Pancreas (tissue), 10 donors: ENCODE measurements around the gene PSMA6. TPM values are rescaled to one million over a fixed set of nuclear protein-coding genes. Genes with fewer than 3 reads are reported as not detected.

ENCODE experiments used
- ATAC-seq, 4 donors: fragments of 200-7000 bp; cut with Tn5 transposase; one replicate each; pipeline versions ENCODE4 v1.8.0 to v1.9.1; 2020; ENCODE audit warnings: mild to moderate bottlenecking in 4 of 4, moderate library complexity in 4 of 4
- DNase-seq, 6 donors: peaks; one replicate each; pipeline ENCODE4 v3.0.0-alpha.2; 2020
- FAIRE-seq: peaks from 2 replicates; lab custom pipeline; 2012; peaks lifted over from hg19 to GRCh38; lab: Jason Lieb, UNC
- H3K27ac ChIP-seq, 4 donors: fragments of 200-600 bp; sonication (generic); 1 replicate in 3 of 4; 2 replicates in 1 of 4; pipeline versions ENCODE4 v1.5.0 to v1.8.0; 2020
- H3K27me3 ChIP-seq, 4 donors: fragments of 200-600 bp; one replicate each; pipeline ENCODE4 v1.8.0; 2021
- H3K36me3 ChIP-seq, 3 donors: fragments of 200-600 bp; sonication (generic) in 1 of 3; one replicate each; pipeline versions ENCODE4 v1.5.0 to v1.8.0; 2020 to 2021
- H3K4me1 ChIP-seq, 3 donors: fragments of 200-600 bp; one replicate each; pipeline ENCODE4 v1.8.0; 2021
- H3K4me3 ChIP-seq, 4 donors: fragments of 200-600 bp; sonication (generic) in 2 of 4; one replicate each; pipeline versions ENCODE4 v1.5.0 to v1.8.0; 2020 to 2021
- H3K9me3 ChIP-seq, 4 donors: fragments of 200-600 bp; one replicate each; pipeline ENCODE4 v1.8.0; 2021
- WGBS, 2 donors: extraction: QIAGEN DNeasy Blood & Tissue Kit; methylation state at CpG; one replicate each; pipeline ENCODE4 v1.1.7; 2013; 5-methylcytosine and 5-hydroxymethylcytosine counted together
- intact Hi-C, 3 donors: fragments of 100-400 bp; cut with DNase I; formaldehyde crosslinking; loops; one replicate each; pipeline versions ENCODE4 v1.11.1 to v1.14.2; 2022
- polyA plus RNA-seq, 2 donors: library from polyadenylated mRNA; stranded (reverse); fragments of 200-250 nt; gene quantifications; one replicate each; pipeline ENCODE4 v1.2.3, GENCODE V29; 2013
- total RNA-seq, 6 donors: library from RNA; stranded (reverse); fragmentation: NEBNext Ultra II Directional in 4 of 6; extraction: Animal tissue kit (Norgen Biotek cat#: 25700) in 4 of 6; gene quantifications; one replicate each; pipeline versions ENCODE4 v1.2.1 to v1.2.4, GENCODE V29; 2021 to 2023
- TF ChIP-seq, protein P1 (sequence below), 4 donors: fragments of 200-600 bp; sonication (generic) in 3 of 4; IDR thresholded peaks; one replicate each; pipeline versions ENCODE4 v1.5.0 to v1.8.0; 2021; ENCODE audit warnings: antibody characterized with exemption in 4 of 4
- donor health status: healthy with polysubstance abuse.
- donor health status: DM: no; HTN: no; CAD: no; lungs with moderate emphysema.
- donor health status: DM: no; HTN: no; CAD: no.
- donor health status: control.
- donor health status: control.
- donor health status: Bipolar disorder and iron deficiency.
- donor health status: DM: yes; HTN: yes; CAD: no.
- donor health status: DM: no; HTN: no; CAD: no.
- donor health status: DM: no; HTN: no; CAD: no.
- donor health status: DM: yes; HTN: yes; CAD: no.

Gene PSMA6
- total and polyA plus RNA-seq, 8 donors = 41.2 to 83.3 (median 58.4) TPM

DNA sequence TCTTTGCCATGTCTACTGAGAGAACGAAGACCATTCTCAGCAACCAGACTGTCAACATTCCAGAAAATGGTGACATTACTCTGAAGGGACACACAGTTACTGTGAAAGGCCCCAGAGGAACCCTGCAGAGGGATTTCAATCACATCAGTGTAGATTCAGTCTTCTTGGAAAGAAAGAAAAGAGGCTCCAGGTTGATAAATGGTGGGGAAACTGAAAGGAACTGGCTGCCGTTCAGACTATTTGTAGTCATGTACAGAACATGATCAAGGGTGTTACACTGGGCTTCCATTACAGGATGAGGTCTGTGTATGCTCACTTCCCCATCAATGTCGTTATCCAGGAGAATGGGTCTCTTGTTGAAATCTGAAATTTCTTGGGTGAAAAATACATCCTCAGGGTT lies 29.7 kb upstream of the PSMA6 start:
- no peak overlapping the region for H3K4me3 ChIP-seq
- 91 to 99% methylated on average over 3 of the region's 3 CpGs for WGBS, 2 donors
- ATAC-seq = no peak
- H3K4me1 ChIP-seq = no peaks in the 10 kb centered on the region
- H3K9me3 ChIP-seq = no peaks in the 10 kb centered on the region
- H3K27ac ChIP-seq = no peak overlapping the region
- FAIRE-seq = no peak
- no peaks in the 10 kb centered on the region for H3K36me3 ChIP-seq
- TF ChIP-seq, protein P1, sequence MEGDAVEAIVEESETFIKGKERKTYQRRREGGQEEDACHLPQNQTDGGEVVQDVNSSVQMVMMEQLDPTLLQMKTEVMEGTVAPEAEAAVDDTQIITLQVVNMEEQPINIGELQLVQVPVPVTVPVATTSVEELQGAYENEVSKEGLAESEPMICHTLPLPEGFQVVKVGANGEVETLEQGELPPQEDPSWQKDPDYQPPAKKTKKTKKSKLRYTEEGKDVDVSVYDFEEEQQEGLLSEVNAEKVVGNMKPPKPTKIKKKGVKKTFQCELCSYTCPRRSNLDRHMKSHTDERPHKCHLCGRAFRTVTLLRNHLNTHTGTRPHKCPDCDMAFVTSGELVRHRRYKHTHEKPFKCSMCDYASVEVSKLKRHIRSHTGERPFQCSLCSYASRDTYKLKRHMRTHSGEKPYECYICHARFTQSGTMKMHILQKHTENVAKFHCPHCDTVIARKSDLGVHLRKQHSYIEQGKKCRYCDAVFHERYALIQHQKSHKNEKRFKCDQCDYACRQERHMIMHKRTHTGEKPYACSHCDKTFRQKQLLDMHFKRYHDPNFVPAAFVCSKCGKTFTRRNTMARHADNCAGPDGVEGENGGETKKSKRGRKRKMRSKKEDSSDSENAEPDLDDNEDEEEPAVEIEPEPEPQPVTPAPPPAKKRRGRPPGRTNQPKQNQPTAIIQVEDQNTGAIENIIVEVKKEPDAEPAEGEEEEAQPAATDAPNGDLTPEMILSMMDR (IDR thresholded peaks at IDR 0.05) = no peak
- intact Hi-C loops = no loop called here
- DNase-seq = no peak
- H3K27me3 ChIP-seq = no peaks in the 10 kb centered on the region

DNA sequence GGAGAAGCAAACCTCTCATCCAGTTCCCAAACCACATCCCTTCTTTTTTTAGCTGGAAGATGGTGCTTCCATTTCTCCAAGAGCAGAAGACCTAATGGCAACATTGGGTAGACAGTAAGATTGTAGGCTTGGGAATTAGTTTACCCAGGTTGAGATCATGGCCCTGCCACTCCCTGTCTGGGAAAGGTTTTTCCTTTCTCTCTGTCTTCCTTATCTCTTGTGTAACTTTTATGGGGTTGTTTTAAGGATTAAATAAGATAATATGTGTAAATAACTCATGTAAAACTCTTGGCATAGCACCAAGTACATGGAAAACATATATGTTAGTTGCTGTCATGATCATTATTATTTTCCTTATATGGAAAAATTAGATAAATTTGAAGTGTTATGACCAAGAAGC lies 23.2 kb upstream of the PSMA6 start:
- no peak for FAIRE-seq
- Histone ChIP-seq H3K4me1 (no peaks in the 10 kb centered on the region), H3K27me3 (no peaks in the 10 kb centered on the region), H3K36me3 (peaks cover 0 to 4% (median 0%) of the 10 kb centered on the region in 3 donors), H3K4me3 (no peak overlapping the region), H3K27ac (no peak overlapping the region), H3K9me3 (no peaks in the 10 kb centered on the region)
- TF ChIP-seq, protein P1 (IDR thresholded peaks at IDR 0.05) = no peak
- intact Hi-C loops = no loop called here
- DNase-seq = no peak
- ATAC-seq = no peak

DNA sequence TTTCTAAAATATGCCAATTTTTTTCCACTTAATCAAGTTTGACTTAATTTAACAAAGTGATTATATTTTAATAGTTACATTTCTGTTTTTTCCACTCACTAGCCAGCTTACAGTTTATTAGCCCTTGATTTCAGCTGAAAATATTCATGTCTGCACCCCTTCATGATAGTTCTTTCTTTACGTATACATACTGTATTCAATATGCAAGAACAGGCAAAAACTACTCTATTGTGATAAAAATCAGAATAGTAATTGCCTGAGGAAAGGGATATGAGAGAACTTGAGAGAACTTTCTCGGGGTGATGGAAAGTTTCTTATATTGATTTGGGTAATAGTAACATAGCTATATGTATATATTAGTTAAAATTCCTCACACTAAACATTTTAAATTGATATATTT lies 17.4 kb upstream of the PSMA6 start:
- DNase-seq = no peak
- no peak overlapping the region for H3K4me3 ChIP-seq
- no peaks in the 10 kb centered on the region for H3K9me3 ChIP-seq
- 75 to 95% methylated on average over 2 of the region's 2 CpGs for WGBS, 2 donors
- H3K27me3 ChIP-seq = no peaks in the 10 kb centered on the region
- no peak overlapping the region for H3K27ac ChIP-seq
- TF ChIP-seq, protein P1 (IDR thresholded peaks at IDR 0.05) = no peak
- FAIRE-seq = no peak
- no peak for ATAC-seq
- peaks cover 0 to 4% (median 0%) of the 10 kb centered on the region in 3 donors for H3K36me3 ChIP-seq
- intact Hi-C loops = no loop called here
- no peaks in the 10 kb centered on the region for H3K4me1 ChIP-seq

DNA sequence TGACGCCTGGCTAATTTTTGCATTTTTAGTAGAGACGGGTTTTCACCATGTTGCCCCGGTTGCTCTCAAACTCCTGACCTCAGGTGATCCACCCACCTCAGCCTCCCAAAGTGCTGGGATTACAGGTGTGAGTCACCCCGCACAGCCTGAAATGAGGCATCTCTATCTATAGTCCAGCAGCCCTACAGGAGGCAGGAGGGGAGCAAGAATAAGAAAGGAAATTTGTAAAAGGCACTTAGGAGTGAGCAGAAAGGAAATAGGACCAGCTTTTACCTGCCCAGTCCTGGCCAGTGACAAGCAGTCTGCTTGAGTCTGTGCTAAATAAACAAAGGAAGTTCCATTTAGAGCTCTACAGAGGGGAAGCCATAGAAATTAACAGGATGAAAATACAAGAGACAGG lies 15.0 kb upstream of the PSMA6 start:
- no peaks in the 10 kb centered on the region for H3K9me3 ChIP-seq
- TF ChIP-seq, protein P1 (IDR thresholded peaks at IDR 0.05) = no peak
- ATAC-seq (peak in 2 of 4 donors; percentile 65 to 66), DNase-seq (no peak), FAIRE-seq (no peak)
- no peak overlapping the region for H3K4me3 ChIP-seq
- H3K27me3 ChIP-seq = no peaks in the 10 kb centered on the region
- H3K27ac ChIP-seq = no peak overlapping the region
- WGBS, 2 donors = 89 to 91% methylated on average over 4 of the region's 4 CpGs
- intact Hi-C loops = no loop called here
- no peaks in the 10 kb centered on the region for H3K4me1 ChIP-seq
- no peaks in the 10 kb centered on the region for H3K36me3 ChIP-seq

DNA sequence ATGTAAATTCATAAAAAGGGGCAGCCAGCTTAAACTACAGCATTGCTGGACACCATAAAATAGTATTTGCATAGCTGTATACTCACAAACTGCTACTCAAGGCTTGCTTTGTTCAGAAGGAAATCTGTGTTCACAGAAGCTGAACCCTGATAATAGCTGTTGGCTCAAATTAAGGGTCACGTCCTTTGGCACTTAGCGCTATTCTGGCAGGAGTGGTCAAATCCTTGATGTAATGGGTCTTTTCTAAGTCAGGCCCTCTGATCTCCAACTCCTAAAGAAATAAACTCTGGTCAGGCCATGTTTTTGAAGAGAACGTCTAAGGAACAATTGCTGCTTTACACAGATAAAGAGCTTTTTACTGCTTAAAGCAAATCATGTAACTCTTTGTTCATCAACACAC lies 12.8 kb upstream of the PSMA6 start:
- Histone ChIP-seq H3K4me1 (no peaks in the 10 kb centered on the region), H3K27me3 (no peaks in the 10 kb centered on the region), H3K27ac (no peak overlapping the region), H3K36me3 (no peaks in the 10 kb centered on the region), H3K4me3 (no peak overlapping the region), H3K9me3 (no peaks in the 10 kb centered on the region)
- TF ChIP-seq, protein P1 (IDR thresholded peaks at IDR 0.05) = no peak
- intact Hi-C loops = no loop called here
- FAIRE-seq (no peak), ATAC-seq (no peak), DNase-seq (no peak)
- 84 to 88% methylated on average over 3 of the region's 3 CpGs for WGBS, 2 donors
